Vagina (tissue), 2 donors: ENCODE results near the gene ABHD12.
"Not testable (repeated sequence)": the region's sequence is repeated elsewhere in the genome, so short reads cannot be mapped to it uniquely, and the experiment has no call there.

Source experiments
- CTCF ChIP-seq, 3 experiments: fragments of 450-650 bp in 2 of 3; fragments of 200-600 bp in 1 of 3; sonication (generic) in 1 of 3; IDR thresholded peaks; one replicate each; pipeline ENCODE4 v1.5.1; 2017 to 2019; ENCODE audit warnings: antibody characterized with exemption in 3 of 3, mild to moderate bottlenecking in 2 of 3, moderate library complexity in 2 of 3
- POLR2A ChIP-seq, 2 donors: fragments of 450-650 bp; IDR thresholded peaks; one replicate each; pipeline ENCODE4 v1.6.1; 2017; ENCODE audit warnings: antibody characterized with exemption in 2 of 2, mild to moderate bottlenecking in 2 of 2, moderate library complexity in 2 of 2
- POLR2AphosphoS5 ChIP-seq, 2 donors: sonication (generic); formaldehyde crosslinking; IDR thresholded peaks; one replicate each; pipeline ENCODE4 v1.9.0; 2017; ENCODE audit warnings: antibody characterized with exemption in 2 of 2, mild to moderate bottlenecking in 2 of 2, low read depth in 1 of 2; ENCODE audit not compliant: insufficient read depth in 1 of 2

- TF ChIP-seq CTCF (IDR thresholded peaks at IDR 0.05); POLR2A (IDR thresholded peaks at IDR 0.05); POLR2AphosphoS5 (IDR thresholded peaks at IDR 0.05; ENCODE audit: insufficient read depth in 1 of 2, low read depth in 1 of 2): not testable (repeated sequence)
Measured at GRCh38 chr20:25334972-25335371, 55.7 kb downstream of the ABHD12 start.
